H1 (cell line): Measurements from ENCODE around the gene S100A4. TPM values are rescaled to one million over a fixed set of nuclear protein-coding genes. Genes with fewer than 3 reads are reported as not detected.

ENCODE experiments used
- CTCF ChIA-PET: fragments of 300-600 bp; sonication (Branson Sonifier 250); formaldehyde crosslinking; loops from one replicate; lab custom pipeline; 2021; ENCODE audit not compliant: partially characterized antibody; lab: Charles Lee
- POLR2A ChIA-PET: fragments of 300-600 bp; sonication (Branson Sonifier 250); formaldehyde crosslinking; loops from one replicate; lab custom pipeline; 2021; ENCODE audit warnings: inconsistent platforms; ENCODE audit not compliant: partially characterized antibody; lab: Charles Lee
- DNase-seq, 2 experiments: peaks; one replicate each; pipeline versions ENCODE4 v3.0.0 to v3.0.0-alpha.2; 2010 to 2022; ENCODE audit warnings: low spot score in 2 of 2, low read depth in 1 of 2, mixed read lengths in 1 of 2
- FAIRE-seq: peaks from 2 replicates; lab custom pipeline; 2011; peaks lifted over from hg19 to GRCh38; lab: Jason Lieb, UNC
- H2AFZ ChIP-seq: 2 replicates; pipeline ENCODE4 v1.8.1; 2012; ENCODE audit warnings: low read length, inconsistent platforms
- H2AK5ac ChIP-seq: 2 replicates; pipeline ENCODE4 v1.6.1; 2013; ENCODE audit warnings: low read depth, low read length
- H2BK120ac ChIP-seq: replicated peaks from 2 replicates; pipeline ENCODE3; 2013; ENCODE audit warnings: low read depth, low read length, inconsistent platforms
- H2BK12ac ChIP-seq: 2 replicates; pipeline ENCODE4 v1.6.1; 2013; ENCODE audit warnings: low read depth, low read length
- H2BK15ac ChIP-seq: 2 replicates; pipeline ENCODE4 v1.6.1; 2013; ENCODE audit warnings: low read length
- H2BK20ac ChIP-seq: 2 replicates; pipeline ENCODE4 v1.6.1; 2013; ENCODE audit warnings: low read length
- H2BK5ac ChIP-seq: 2 replicates; pipeline ENCODE4 v1.6.1; 2013; ENCODE audit warnings: low read depth, low read length
- H3K14ac ChIP-seq: 2 replicates; pipeline ENCODE4 v1.6.1; 2013; ENCODE audit warnings: inconsistent platforms; ENCODE audit not compliant: insufficient read length
- H3K18ac ChIP-seq: 2 replicates; pipeline ENCODE4 v1.6.1; 2013; ENCODE audit warnings: low read length; ENCODE audit errors: extremely low read depth
- H3K23ac ChIP-seq: 2 replicates; pipeline ENCODE4 v1.6.1; 2013; ENCODE audit warnings: inconsistent platforms; ENCODE audit not compliant: insufficient read length
- H3K23me2 ChIP-seq: 2 replicates; pipeline ENCODE4 v1.6.1; 2013; ENCODE audit warnings: low read depth, low read length
- H3K27ac ChIP-seq: 2 replicates; pipeline ENCODE4 v1.6.1; 2011; ENCODE audit warnings: low read depth, low read length, inconsistent platforms
- H3K27me3 ChIP-seq, 4 experiments: replicated peaks in 1 of 4; 1 replicate in 1 of 4; 2 replicates in 3 of 4; pipeline versions ENCODE4 v1.6.1 to v1.8.1; 2011 to 2013; ENCODE audit warnings: low read length in 3 of 4, mild to moderate bottlenecking in 3 of 4, inconsistent platforms in 2 of 4, mixed read lengths in 2 of 4, moderate library complexity in 1 of 4; ENCODE audit not compliant: control insufficient read depth in 3 of 4, insufficient read depth in 3 of 4; ENCODE audit errors: extremely low read depth in 1 of 4
- H3K36me3 ChIP-seq, 4 experiments: 2 replicates each; pipeline versions ENCODE4 v1.6.1 to v1.8.1; 2011 to 2013; ENCODE audit warnings: mild to moderate bottlenecking in 4 of 4, low read length in 3 of 4, moderate library complexity in 2 of 4, control low read depth in 1 of 4, inconsistent platforms in 1 of 4; ENCODE audit not compliant: insufficient read depth in 4 of 4, control insufficient read depth in 2 of 4
- H3K4ac ChIP-seq: replicated peaks from 2 replicates; pipeline ENCODE3; 2013; ENCODE audit warnings: low read length, low read depth, mixed read lengths, inconsistent platforms; ENCODE audit not compliant: insufficient read length
- H3K4me1 ChIP-seq, 4 experiments: replicated peaks in 1 of 4; 1 replicate in 1 of 4; 2 replicates in 3 of 4; pipeline versions ENCODE4 v1.6.1 to v1.8.1; 2011 to 2013; ENCODE audit warnings: low read length in 3 of 4, inconsistent platforms in 2 of 4, mixed read lengths in 1 of 4; ENCODE audit not compliant: insufficient read depth in 4 of 4, control insufficient read depth in 3 of 4
- H3K4me2 ChIP-seq, 2 experiments: 2 replicates each; pipeline versions ENCODE4 v1.6.1 to v1.8.1; 2011 to 2013; ENCODE audit warnings: low read depth in 2 of 2, low read length in 2 of 2, control low read depth in 1 of 2, inconsistent platforms in 1 of 2, mild to moderate bottlenecking in 1 of 2; ENCODE audit not compliant: insufficient read depth in 1 of 2
- H3K4me3 ChIP-seq, 4 experiments: fragments of 200-600, 300-600 bp in 1 of 4; sonication (generic), shearing (Covaris generic), sonication (Bioruptor Twin) in 1 of 4; 2 replicates each; pipeline versions ENCODE4 v1.5.1 to v1.8.1; 2011 to 2016; ENCODE audit warnings: low read length in 4 of 4, low read depth in 3 of 4, control low read depth in 2 of 4, inconsistent platforms in 2 of 4, mild to moderate bottlenecking in 2 of 4, mixed read lengths in 1 of 4, moderate library complexity in 1 of 4; ENCODE audit not compliant: insufficient read depth in 2 of 4; ENCODE audit errors: extremely low read depth in 1 of 4
- H3K56ac ChIP-seq: replicated peaks from 2 replicates; pipeline ENCODE3; 2013; ENCODE audit warnings: low read depth, mild to moderate bottlenecking, mixed read lengths, low read length, inconsistent platforms; ENCODE audit not compliant: insufficient read length
- H3K79me1 ChIP-seq: 2 replicates; pipeline ENCODE4 v1.6.1; 2013; ENCODE audit warnings: low read depth, low read length, control low read depth
- H3K79me2 ChIP-seq, 2 experiments: 2 replicates each; pipeline versions ENCODE4 v1.6.1 to v1.8.1; 2012 to 2013; ENCODE audit warnings: low read length in 2 of 2, mild to moderate bottlenecking in 2 of 2, inconsistent platforms in 1 of 2; ENCODE audit not compliant: insufficient read depth in 2 of 2, control insufficient read depth in 1 of 2
- H3K9ac ChIP-seq, 4 experiments: replicated peaks in 1 of 4; 1 replicate in 1 of 4; 2 replicates in 3 of 4; pipeline versions ENCODE4 v1.6.1 to v1.8.1; 2011 to 2013; ENCODE audit warnings: low read depth in 3 of 4, low read length in 3 of 4, control low read depth in 2 of 4, mild to moderate bottlenecking in 2 of 4, moderate library complexity in 2 of 4, inconsistent platforms in 1 of 4; ENCODE audit errors: extremely low read depth in 1 of 4
- H3K9me3 ChIP-seq, 2 experiments: 2 replicates each; pipeline versions ENCODE4 v1.6.1 to v1.8.1; 2012 to 2013; ENCODE audit warnings: mild to moderate bottlenecking in 2 of 2, moderate library complexity in 2 of 2, control low read depth in 1 of 2, inconsistent platforms in 1 of 2, low read depth in 1 of 2, low read length in 1 of 2, mixed read lengths in 1 of 2; ENCODE audit not compliant: insufficient read depth in 2 of 2
- H4K20me1 ChIP-seq, 2 experiments: replicated peaks in 1 of 2; 2 replicates each; pipeline versions ENCODE3 to v1.8.1; 2011 to 2013; ENCODE audit warnings: inconsistent platforms in 2 of 2, low read length in 2 of 2, mild to moderate bottlenecking in 1 of 2; ENCODE audit not compliant: insufficient read depth in 2 of 2, control insufficient read depth in 1 of 2
- H4K5ac ChIP-seq: 2 replicates; pipeline ENCODE4 v1.6.1; 2013; ENCODE audit warnings: low read length, low read depth, mixed read lengths, inconsistent platforms; ENCODE audit not compliant: insufficient read length
- H4K8ac ChIP-seq: 2 replicates; pipeline ENCODE4 v1.8.0; 2013; ENCODE audit warnings: mild to moderate bottlenecking, moderate library complexity, low read length, inconsistent platforms; ENCODE audit not compliant: insufficient read depth; ENCODE audit errors: extremely low read depth
- H4K91ac ChIP-seq: replicated peaks from 2 replicates; pipeline ENCODE3; 2013; ENCODE audit warnings: low read length, mixed read lengths, inconsistent platforms; ENCODE audit not compliant: insufficient read length
- CEBPB ChIP-seq: IDR thresholded peaks from 2 replicates; pipeline ENCODE4 v1.6.1; 2012; ENCODE audit warnings: low read depth, low read length
- KDM1A ChIP-seq: fragments of 200-600, 300-600 bp; sonication (generic); IDR thresholded peaks from 2 replicates; pipeline ENCODE4 v1.7.1; 2016; ENCODE audit warnings: mild to moderate bottlenecking, low read length, borderline replicate concordance
- POLR2AphosphoS5 ChIP-seq: IDR thresholded peaks from 2 replicates; pipeline ENCODE4 v1.6.1; 2011; ENCODE audit warnings: low read depth, low read length
- WGBS, 2 experiments: shearing (Covaris generic) in 1 of 2; methylation state at CpG; one replicate each; pipeline versions ENCODE4 v1.1.6 to v1.1.7; 2013 to 2015; ENCODE audit warnings: low lambda C conversion rate in 2 of 2, mixed read lengths in 2 of 2, inconsistent platforms in 1 of 2, low coverage in 1 of 2, missing lambda C conversion rate in 1 of 2; ENCODE audit not compliant: insufficient replicate concordance in 2 of 2, insufficient coverage in 1 of 2, insufficient read length in 1 of 2; ENCODE audit errors: extremely low coverage in 1 of 2, missing lambda C conversion rate in 1 of 2; 5-methylcytosine and 5-hydroxymethylcytosine counted together
- polyA plus RNA-seq, 7 experiments: library from polyadenylated mRNA; depleted of rRNA in 3 of 7; stranded (reverse) in 5 of 7; unstranded in 2 of 7; fragments of >200 nt in 5 of 7; fragments of 200-250 nt in 2 of 7; gene quantifications; 1 replicate in 5 of 7; 2 replicates in 1 of 7; 4 replicates in 1 of 7; pipeline versions ENCODE4 v1.2.1 to v1.2.3, GENCODE V29; 2011 to 2013; ENCODE audit warnings: missing spikeins in 2 of 7, mixed read lengths in 2 of 7
- total RNA-seq: library from RNA; stranded (reverse); fragmentation: NEBNext Ultra II Directional; extraction: Animal tissue kit (Norgen Biotek cat#: 25700); gene quantifications from 2 replicates; pipeline ENCODE4 v1.2.1, GENCODE V29; 2021

S100A4 gene
- total and polyA plus RNA-seq, 2 of the 8 experiments (the other 6 are each of a cell fraction or from before 2014, with no cell fraction given): 36.3 to 85.4 TPM

GRCh38 chr1:153542956-153543711 is 2.5 kb downstream of the S100A4 start:
- no peaks in the 10 kb centered on the region for H4K20me1 ChIP-seq
- no peak overlapping the region for H3K18ac ChIP-seq
- no peak overlapping the region for H2BK120ac ChIP-seq
- H3K27me3 ChIP-seq: no peaks in the 10 kb centered on the region; a peak in 2 of 7 replicates
- H4K91ac ChIP-seq: no peak overlapping the region
- H3K79me2 ChIP-seq: no peaks in the 10 kb centered on the region
- FAIRE-seq (no peak), DNase-seq (no peak)
- ChIA-PET POLR2A (no interaction called here), CTCF (interaction anchor here (0.7 to 12.9 kb wide), 6 partner anchors 7 to 855 kb away, joined by 3 to 165 read pairs (median 6); partner anchors contain the start of genes S100A5 and S100A6)
- H3K23me2 ChIP-seq: peaks cover 6% of the 10 kb centered on the region
- no peak overlapping the region for H3K56ac ChIP-seq
- H3K36me3 ChIP-seq: no peaks in the 10 kb centered on the region
- no peak overlapping the region for H2AK5ac ChIP-seq
- no peak overlapping the region for H3K4me2 ChIP-seq
- peaks cover 9 to 27% (median 21%) of the 10 kb centered on the region in 4 experiments for H3K4me1 ChIP-seq
- H3K27ac ChIP-seq: no peak overlapping the region
- H3K14ac ChIP-seq: no peak overlapping the region
- H3K4me3 ChIP-seq: no peak overlapping the region
- no peak overlapping the region for H3K9ac ChIP-seq
- 85% methylated on average over 13 of the region's 13 CpGs; no CpG with 5 or more reads in 1 of the 2 experiments for WGBS, 2 experiments
- no peak overlapping the region for H2AFZ ChIP-seq
- no peak overlapping the region for H2BK20ac ChIP-seq
- no peak overlapping the region; the same call in 1 of the 2 replicates for H2BK12ac ChIP-seq
- H4K8ac ChIP-seq: no peak overlapping the region
- no peak overlapping the region for H4K5ac ChIP-seq
- no peaks in the 10 kb centered on the region for H3K9me3 ChIP-seq
- no peak overlapping the region for H2BK5ac ChIP-seq
- 0 out of 2 replicates have a peak overlapping the region, but pooled peaks have one; percentile 95 for H2BK15ac ChIP-seq
- no peak overlapping the region for H3K4ac ChIP-seq
- H3K23ac ChIP-seq: no peak overlapping the region
- no peaks in the 10 kb centered on the region for H3K79me1 ChIP-seq
- TF ChIP-seq POLR2AphosphoS5 (no peak), CEBPB (no peak), KDM1A (no peak)
